Mucosa of descending colon (tissue), 3 donors: ENCODE data around the gene CCNI. TPM values are rescaled to one million over a fixed set of nuclear protein-coding genes. Genes with fewer than 3 reads are reported as not detected.
A peak's percentile ranks its signal among the peaks of the same experiment; 100 is the strongest.

ENCODE experiments used
- ATAC-seq: fragments of 200-7000 bp; cut with Tn5 transposase; one replicate; pipeline ENCODE4 v1.9.1; 2020; ENCODE audit warnings: mild to moderate bottlenecking, moderate library complexity
- DNase-seq, 3 donors: peaks; one replicate each; pipeline ENCODE4 v3.0.0-alpha.2; 2020
- H3K36me3 ChIP-seq: fragments of 200-600 bp; one replicate; pipeline ENCODE4 v1.8.0; 2021; ENCODE audit warnings: low read depth, mild to moderate bottlenecking
- H3K4me1 ChIP-seq: fragments of 200-600 bp; one replicate; pipeline ENCODE4 v1.8.0; 2021; ENCODE audit warnings: low read depth, mild to moderate bottlenecking
- H3K4me3 ChIP-seq: fragments of 200-600 bp; one replicate; pipeline ENCODE4 v1.8.0; 2021; ENCODE audit warnings: mild to moderate bottlenecking
- H3K9me3 ChIP-seq: fragments of 200-600 bp; one replicate; pipeline ENCODE4 v1.8.0; 2021; ENCODE audit warnings: mild to moderate bottlenecking
- intact Hi-C, 2 donors: fragments of 100-400 bp; cut with DNase I in 1 of 2; cut with micrococcal nuclease in 1 of 2; formaldehyde crosslinking; loops; one replicate each; pipeline versions ENCODE4 v1.11.0 to v1.11.1; 2022; cut with DNase I, micrococcal nuclease
- total RNA-seq, 3 donors: library from RNA; stranded (reverse); fragmentation: NEBNext Ultra II Directional in 2 of 3; extraction: Animal tissue kit (Norgen Biotek cat#: 25700) in 2 of 3; gene quantifications; one replicate each; pipeline versions ENCODE4 v1.2.1 to v1.2.4, GENCODE V29; 2021 to 2023
- TF ChIP-seq, protein P1 (sequence below): fragments of 200-600 bp; IDR thresholded peaks from one replicate; pipeline ENCODE4 v1.8.0; 2022; ENCODE audit warnings: antibody characterized with exemption, mild to moderate bottlenecking
- donor health status: DM: no; HTN: no; CAD: no; lungs with moderate emphysema.
- donor health status: DM: no; HTN: no; CAD: no.
- donor health status: DM: no; HTN: yes; CAD: no.

Gene CCNI
- total RNA-seq, 3 donors from 2014 or later: 175 to 323 (median 190) TPM

DNA sequence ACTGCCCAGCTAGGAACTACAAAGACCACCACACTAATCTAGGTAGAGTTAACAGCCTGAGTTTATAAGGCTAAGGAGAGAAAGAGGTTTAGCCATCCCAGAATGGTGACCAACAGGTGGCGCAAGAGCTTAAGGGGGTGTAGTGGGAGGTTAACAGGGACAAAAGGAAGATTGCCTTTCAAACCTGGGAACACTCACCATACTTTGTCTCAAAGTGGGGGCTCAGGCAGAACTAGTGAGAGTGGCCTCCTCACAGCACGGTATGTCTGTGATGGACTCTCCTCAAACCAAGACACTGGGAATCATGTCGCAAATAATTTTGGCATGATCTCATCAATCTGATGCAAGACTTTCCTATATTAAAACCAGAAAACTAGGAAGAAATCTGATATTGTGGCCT is 23.4 kb downstream of the CCNI start:
- H3K4me1 ChIP-seq: no peaks in the 10 kb centered on the region
- intact Hi-C loops: loop anchor here in 1 of 2 donors (5.0 kb wide), 1 partner anchor 150 kb away; no protein-coding TSS in a partner anchor
- H3K4me3 ChIP-seq: no peak overlapping the region
- DNase-seq: peak in 2 of 3 donors; percentile 67 to 80
- H3K36me3 ChIP-seq: peaks cover 4% of the 10 kb centered on the region
- no peaks in the 10 kb centered on the region for H3K9me3 ChIP-seq
- TF ChIP-seq, protein P1, sequence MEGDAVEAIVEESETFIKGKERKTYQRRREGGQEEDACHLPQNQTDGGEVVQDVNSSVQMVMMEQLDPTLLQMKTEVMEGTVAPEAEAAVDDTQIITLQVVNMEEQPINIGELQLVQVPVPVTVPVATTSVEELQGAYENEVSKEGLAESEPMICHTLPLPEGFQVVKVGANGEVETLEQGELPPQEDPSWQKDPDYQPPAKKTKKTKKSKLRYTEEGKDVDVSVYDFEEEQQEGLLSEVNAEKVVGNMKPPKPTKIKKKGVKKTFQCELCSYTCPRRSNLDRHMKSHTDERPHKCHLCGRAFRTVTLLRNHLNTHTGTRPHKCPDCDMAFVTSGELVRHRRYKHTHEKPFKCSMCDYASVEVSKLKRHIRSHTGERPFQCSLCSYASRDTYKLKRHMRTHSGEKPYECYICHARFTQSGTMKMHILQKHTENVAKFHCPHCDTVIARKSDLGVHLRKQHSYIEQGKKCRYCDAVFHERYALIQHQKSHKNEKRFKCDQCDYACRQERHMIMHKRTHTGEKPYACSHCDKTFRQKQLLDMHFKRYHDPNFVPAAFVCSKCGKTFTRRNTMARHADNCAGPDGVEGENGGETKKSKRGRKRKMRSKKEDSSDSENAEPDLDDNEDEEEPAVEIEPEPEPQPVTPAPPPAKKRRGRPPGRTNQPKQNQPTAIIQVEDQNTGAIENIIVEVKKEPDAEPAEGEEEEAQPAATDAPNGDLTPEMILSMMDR: peak; percentile 47
- ATAC-seq: peak; percentile 76

DNA sequence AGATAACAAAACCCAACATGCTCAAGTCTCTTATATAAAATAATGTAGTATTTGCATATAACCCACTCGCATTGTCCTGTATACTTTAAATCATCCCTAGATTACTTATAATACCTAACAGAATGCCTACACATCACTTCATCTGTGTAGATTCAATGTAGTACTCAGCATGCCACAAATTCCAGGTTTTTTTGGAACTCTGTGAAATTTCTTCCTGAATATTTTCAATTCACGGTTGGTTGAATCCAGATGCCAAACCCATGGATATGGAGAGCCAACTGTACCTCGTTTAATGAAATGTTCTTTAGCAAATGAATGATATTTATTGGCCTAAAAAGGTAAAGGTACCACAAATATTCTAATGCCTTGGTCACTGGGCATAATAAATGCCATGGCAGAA is 24.8 kb downstream of the CCNI start:
- peaks cover 3% of the 10 kb centered on the region for H3K36me3 ChIP-seq
- no peak overlapping the region for H3K4me3 ChIP-seq
- no peak for DNase-seq
- H3K9me3 ChIP-seq: no peaks in the 10 kb centered on the region
- intact Hi-C loops: loop anchor here in 1 of 2 donors (5.0 kb wide), 1 partner anchor 151 kb away; no protein-coding TSS in a partner anchor
- ATAC-seq: no peak
- TF ChIP-seq, protein P1: no peak
- no peaks in the 10 kb centered on the region for H3K4me1 ChIP-seq

DNA sequence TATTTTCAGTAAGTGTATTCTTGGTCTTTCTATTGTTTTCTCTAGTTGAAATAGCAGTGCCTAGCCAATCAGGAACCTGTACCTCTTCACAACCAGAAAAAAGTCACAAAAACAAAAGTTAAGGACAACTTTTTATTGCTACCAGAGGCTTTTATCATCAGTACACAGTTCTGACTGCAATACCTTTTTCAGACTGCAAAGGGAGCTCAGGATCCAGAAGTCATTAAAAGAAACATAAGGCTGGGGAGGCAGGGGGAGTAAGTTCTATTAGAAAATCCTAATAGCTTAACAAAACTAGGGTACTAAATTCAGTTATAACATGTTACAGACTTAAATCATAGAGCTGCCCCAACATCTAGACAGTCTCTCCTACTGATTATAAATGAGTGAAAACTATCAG is 28.8 kb downstream of the CCNI start:
- DNase-seq: no peak
- no peaks in the 10 kb centered on the region for H3K36me3 ChIP-seq
- no peak for ATAC-seq
- TF ChIP-seq, protein P1: no peak
- no peak overlapping the region for H3K4me3 ChIP-seq
- peaks cover 9% of the 10 kb centered on the region for H3K4me1 ChIP-seq
- intact Hi-C loops: no loop called here
- no peaks in the 10 kb centered on the region for H3K9me3 ChIP-seq

DNA sequence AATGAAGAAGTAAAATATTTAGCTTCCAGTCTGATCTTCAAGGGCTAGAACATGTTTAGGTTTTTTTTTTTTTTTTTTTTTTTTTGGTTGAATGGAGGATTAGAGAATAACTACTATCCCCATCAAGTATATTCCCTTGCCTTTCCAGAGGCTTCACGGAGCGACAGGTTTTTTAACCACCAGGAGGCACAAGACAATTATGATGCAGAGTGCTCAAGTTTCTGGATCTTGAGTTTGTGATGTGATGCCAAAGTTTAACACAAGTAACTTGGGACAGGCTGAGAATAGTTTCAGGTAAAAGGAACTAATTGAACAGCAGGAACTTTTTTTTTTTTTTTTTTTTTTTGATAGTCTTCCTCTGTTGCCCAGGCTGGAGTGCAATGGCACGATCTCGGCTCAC is 30.3 kb downstream of the CCNI start:
- peaks cover 9% of the 10 kb centered on the region for H3K4me1 ChIP-seq
- no peak for DNase-seq
- H3K36me3 ChIP-seq: no peaks in the 10 kb centered on the region
- no peak overlapping the region for H3K4me3 ChIP-seq
- intact Hi-C loops: no loop called here
- TF ChIP-seq, protein P1: no peak
- no peaks in the 10 kb centered on the region for H3K9me3 ChIP-seq
- no peak for ATAC-seq

DNA sequence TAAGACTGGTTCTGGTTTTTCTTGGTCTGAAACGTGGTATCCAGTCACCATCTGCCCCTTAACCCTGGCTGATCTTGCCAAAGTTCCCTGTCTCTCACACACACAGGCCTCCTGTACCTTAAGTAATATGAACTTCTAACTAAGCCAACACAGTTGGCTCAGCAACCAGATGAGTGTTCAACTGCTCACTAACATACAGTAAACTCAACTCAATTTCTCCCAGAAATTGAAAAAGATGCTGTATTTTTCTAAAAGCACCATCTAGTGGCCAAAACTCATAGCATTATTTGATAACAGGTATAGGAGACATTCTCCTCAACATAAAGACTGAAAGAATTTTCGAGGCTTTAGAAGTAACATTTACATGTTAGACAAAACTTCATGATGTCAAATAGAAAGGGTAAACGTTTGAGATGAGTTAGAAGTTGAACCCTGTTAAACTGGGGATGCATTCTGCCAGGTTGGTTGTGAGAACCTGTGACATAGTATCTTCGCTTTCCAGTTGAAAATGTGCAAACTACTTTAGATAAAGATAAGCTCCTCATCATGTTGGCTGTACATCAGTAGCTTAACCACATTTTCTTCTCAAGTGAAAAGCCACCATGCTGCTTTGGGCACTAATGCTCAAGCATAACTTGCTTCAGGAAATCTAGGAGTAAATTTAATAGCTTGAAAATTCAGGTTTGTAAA is 31.2 kb downstream of the CCNI start:
- Histone ChIP-seq H3K4me1 (peaks cover 9% of the 10 kb centered on the region), H3K9me3 (no peaks in the 10 kb centered on the region), H3K4me3 (no peak overlapping the region), H3K36me3 (no peaks in the 10 kb centered on the region)
- TF ChIP-seq, protein P1: peak; percentile 16
- ATAC-seq: peak; percentile 48
- intact Hi-C loops: no loop called here
- DNase-seq: no peak
